SU-DHL-6 (cell line): ENCODE results near the gene SEPHS1.

ENCODE experiments used
- H2AFZ ChIP-seq: fragments of 200-600 bp; sonication (generic); 2 replicates; pipeline ENCODE4 v1.6.1; 2014; ENCODE audit warnings: low read depth, mild to moderate bottlenecking, moderate library complexity, mixed read lengths, antibody characterized with exemption, low read length; ENCODE audit not compliant: severe bottlenecking
- H3F3A ChIP-seq: fragments of 200-600 bp; shearing (Covaris generic); 2 replicates; pipeline ENCODE4 v1.6.0; 2016; ENCODE audit warnings: antibody characterized with exemption, mild to moderate bottlenecking; ENCODE audit not compliant: insufficient read depth
- H3K27ac ChIP-seq: fragments of 200-600 bp; sonication (generic); 2 replicates; pipeline ENCODE4 v1.5.1; 2016; ENCODE audit warnings: low read depth, mild to moderate bottlenecking, low read length, moderate library complexity, mixed read lengths
- H3K27me3 ChIP-seq: fragments of 200-600 bp; sonication (generic), shearing (Covaris generic); 2 replicates; pipeline ENCODE4 v1.6.0; 2014; ENCODE audit warnings: mild to moderate bottlenecking, low read length
- H3K36me3 ChIP-seq: fragments of 200-600 bp; sonication (generic); 2 replicates; pipeline ENCODE4 v1.6.1; 2014; ENCODE audit warnings: mild to moderate bottlenecking, low read length, mixed read lengths
- H3K4me2 ChIP-seq: fragments of 300-600, 200-600 bp; shearing (Covaris generic), sonication (generic); 2 replicates; pipeline ENCODE4 v1.6.0; 2014; ENCODE audit warnings: low read length, low read depth, mild to moderate bottlenecking; ENCODE audit not compliant: poor library complexity, severe bottlenecking
- H3K4me3 ChIP-seq: fragments of 200-600 bp; sonication (generic); 2 replicates; pipeline ENCODE4 v1.5.1; 2014; ENCODE audit warnings: antibody characterized with exemption, low read length, mild to moderate bottlenecking, mixed read lengths; ENCODE audit not compliant: insufficient read depth, poor library complexity, severe bottlenecking
- H3K79me2 ChIP-seq: fragments of 200-600 bp; sonication (generic); 2 replicates; pipeline ENCODE4 v1.6.1; 2014; ENCODE audit warnings: mild to moderate bottlenecking, low read length, moderate library complexity; ENCODE audit not compliant: insufficient read depth
- H3K9ac ChIP-seq: fragments of 200-600 bp; sonication (generic); 2 replicates; pipeline ENCODE4 v1.7.0; 2014; ENCODE audit warnings: mild to moderate bottlenecking, low read length
- H3K9me2 ChIP-seq: fragments of 200-600 bp; sonication (generic); replicated peaks from 2 replicates; pipeline ENCODE4 v1.6.1; 2014; ENCODE audit warnings: low read length; ENCODE audit not compliant: insufficient read depth
- H3K9me3 ChIP-seq: fragments of 200-600 bp; sonication (generic); 2 replicates; pipeline ENCODE4 v1.6.1; 2014; ENCODE audit warnings: low read length, mixed read lengths; ENCODE audit not compliant: insufficient read depth
- H4K20me1 ChIP-seq: fragments of 200-600 bp; sonication (generic); 2 replicates; pipeline ENCODE4 v1.6.1; 2014; ENCODE audit warnings: low read depth, mild to moderate bottlenecking, antibody characterized with exemption, low read length, moderate library complexity, mixed read lengths
- EZH2phosphoT487 ChIP-seq: fragments of 200-600 bp; sonication (generic), shearing (Covaris generic); conservative IDR thresholded peaks from 2 replicates; pipeline ENCODE4 v1.6.1; 2018; ENCODE audit warnings: mild to moderate bottlenecking, antibody characterized with exemption, low read length, moderate library complexity, mixed read lengths
- TF ChIP-seq, protein P1 (sequence below): fragments of 200-600 bp; sonication (generic); IDR thresholded peaks from one replicate; pipeline ENCODE4 v1.5.1; 2017; ENCODE audit warnings: antibody characterized with exemption, mild to moderate bottlenecking, low read length, moderate library complexity; ENCODE audit not compliant: insufficient read depth, poor library complexity, severe bottlenecking

Gene SEPHS1

GRCh38 chr10:13329565-13329964 lies 18.5 kb downstream of the SEPHS1 start:
- TF ChIP-seq EZH2phosphoT487: no peak
- TF ChIP-seq, protein P1, sequence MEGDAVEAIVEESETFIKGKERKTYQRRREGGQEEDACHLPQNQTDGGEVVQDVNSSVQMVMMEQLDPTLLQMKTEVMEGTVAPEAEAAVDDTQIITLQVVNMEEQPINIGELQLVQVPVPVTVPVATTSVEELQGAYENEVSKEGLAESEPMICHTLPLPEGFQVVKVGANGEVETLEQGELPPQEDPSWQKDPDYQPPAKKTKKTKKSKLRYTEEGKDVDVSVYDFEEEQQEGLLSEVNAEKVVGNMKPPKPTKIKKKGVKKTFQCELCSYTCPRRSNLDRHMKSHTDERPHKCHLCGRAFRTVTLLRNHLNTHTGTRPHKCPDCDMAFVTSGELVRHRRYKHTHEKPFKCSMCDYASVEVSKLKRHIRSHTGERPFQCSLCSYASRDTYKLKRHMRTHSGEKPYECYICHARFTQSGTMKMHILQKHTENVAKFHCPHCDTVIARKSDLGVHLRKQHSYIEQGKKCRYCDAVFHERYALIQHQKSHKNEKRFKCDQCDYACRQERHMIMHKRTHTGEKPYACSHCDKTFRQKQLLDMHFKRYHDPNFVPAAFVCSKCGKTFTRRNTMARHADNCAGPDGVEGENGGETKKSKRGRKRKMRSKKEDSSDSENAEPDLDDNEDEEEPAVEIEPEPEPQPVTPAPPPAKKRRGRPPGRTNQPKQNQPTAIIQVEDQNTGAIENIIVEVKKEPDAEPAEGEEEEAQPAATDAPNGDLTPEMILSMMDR: no peak
- Histone ChIP-seq H3K4me2 (no peak overlapping the region), H3F3A (no peaks in the 10 kb centered on the region), H3K4me3 (no peak overlapping the region), H3K79me2 (no peaks in the 10 kb centered on the region), H3K9me3 (no peaks in the 10 kb centered on the region), H3K9me2 (no peaks in the 10 kb centered on the region), H3K36me3 (peaks cover 29% of the 10 kb centered on the region), H3K27me3 (no peaks in the 10 kb centered on the region), H3K27ac (no peak overlapping the region), H3K9ac (no peak overlapping the region), H4K20me1 (no peaks in the 10 kb centered on the region), H2AFZ (no peak overlapping the region)

DNA sequence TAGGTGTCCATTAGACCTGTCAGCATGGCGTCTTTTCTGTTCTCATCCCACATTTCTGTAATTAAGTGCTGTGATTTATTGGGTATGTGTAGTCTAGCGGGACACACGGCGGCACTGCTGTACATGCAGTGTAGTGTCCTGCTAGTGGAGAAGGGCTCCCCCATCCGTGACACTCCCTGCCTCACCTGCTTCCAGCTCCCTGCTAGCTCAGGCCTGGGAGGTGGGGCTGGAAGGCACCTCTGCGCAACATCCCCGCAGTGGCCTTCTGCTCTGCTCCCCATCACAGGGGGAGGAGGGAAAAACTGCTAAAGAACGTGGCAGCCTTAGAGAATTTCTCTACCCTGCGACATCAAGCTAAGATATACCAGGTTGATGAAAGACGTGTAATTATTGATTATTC lies 19.5 kb downstream of the SEPHS1 start:
- H3K9me2 ChIP-seq: no peaks in the 10 kb centered on the region
- H3K4me2 ChIP-seq: no peak overlapping the region
- H3K4me3 ChIP-seq: no peak overlapping the region
- H3K36me3 ChIP-seq: peaks cover 28% of the 10 kb centered on the region
- no peaks in the 10 kb centered on the region for H3F3A ChIP-seq
- H3K79me2 ChIP-seq: no peaks in the 10 kb centered on the region
- no peaks in the 10 kb centered on the region for H4K20me1 ChIP-seq
- no peak overlapping the region for H3K9ac ChIP-seq
- TF ChIP-seq EZH2phosphoT487: no peak
- TF ChIP-seq, protein P1: no peak
- no peak overlapping the region for H2AFZ ChIP-seq
- H3K27ac ChIP-seq: no peak overlapping the region
- H3K27me3 ChIP-seq: no peaks in the 10 kb centered on the region
- H3K9me3 ChIP-seq: no peaks in the 10 kb centered on the region

GRCh38 chr10:13328126-13328525 lies 20.0 kb downstream of the SEPHS1 start:
- Histone ChIP-seq H4K20me1 (no peaks in the 10 kb centered on the region), H3K9me2 (no peaks in the 10 kb centered on the region), H3K4me3 (no peak overlapping the region), H3K9ac (no peak overlapping the region), H3K9me3 (no peaks in the 10 kb centered on the region), H3K27me3 (no peaks in the 10 kb centered on the region), H3K79me2 (no peaks in the 10 kb centered on the region), H3F3A (no peaks in the 10 kb centered on the region), H3K4me2 (no peak overlapping the region), H3K27ac (no peak overlapping the region), H3K36me3 (peaks cover 27% of the 10 kb centered on the region), H2AFZ (no peak overlapping the region)
- no peak for TF ChIP-seq EZH2phosphoT487
- TF ChIP-seq, protein P1: no peak

GRCh38 chr10:13327534-13327933 lies 20.6 kb downstream of the SEPHS1 start:
- Histone ChIP-seq H3K4me2 (no peak overlapping the region), H3K4me3 (no peak overlapping the region), H3F3A (no peaks in the 10 kb centered on the region), H3K9ac (no peak overlapping the region), H3K36me3 (peaks cover 27% of the 10 kb centered on the region), H3K27me3 (no peaks in the 10 kb centered on the region), H2AFZ (no peak overlapping the region), H4K20me1 (no peaks in the 10 kb centered on the region), H3K27ac (no peak overlapping the region), H3K79me2 (no peaks in the 10 kb centered on the region), H3K9me3 (no peaks in the 10 kb centered on the region), H3K9me2 (no peaks in the 10 kb centered on the region)
- TF ChIP-seq EZH2phosphoT487: no peak
- TF ChIP-seq, protein P1: no peak
